Activated T-cell treated with anti-CD3 and anti-CD28 coated beads, Interleukin-2, amount 50 U/mL, for 4 hours (primary cell): ENCODE measurements around the gene AFAP1L2. TPM values are rescaled to one million over a fixed set of nuclear protein-coding genes. Genes with fewer than 3 reads are reported as not detected.

Experiments used
- ATAC-seq, 2 donors: fragments of 200-7000 bp; cut with Tn5 transposase; one replicate each; pipeline ENCODE4 v1.10.0; 2021
- DNase-seq: peaks from one replicate; pipeline ENCODE4 v3.0.0-alpha.2; 2020
- H3K27me3 Mint-ChIP-seq: one replicate; pipeline ENCODE4 v1.8.0; 2021; ENCODE audit warnings: low read depth, mixed read lengths
- H3K36me3 Mint-ChIP-seq: one replicate; pipeline ENCODE4 v1.8.0; 2022; ENCODE audit warnings: mixed read lengths; ENCODE audit not compliant: insufficient read depth
- H3K4me1 Mint-ChIP-seq: one replicate; pipeline ENCODE4 v1.8.0; 2021; ENCODE audit warnings: low read depth, mixed read lengths
- H3K4me3 Mint-ChIP-seq: one replicate; pipeline ENCODE4 v1.8.0; 2021; ENCODE audit warnings: mild to moderate bottlenecking, moderate library complexity, mixed read lengths
- H3K9me3 Mint-ChIP-seq: one replicate; pipeline ENCODE4 v1.8.0; 2021; ENCODE audit warnings: mixed read lengths
- total RNA-seq, 3 donors: library from RNA; stranded (reverse); gene quantifications; one replicate each; pipeline ENCODE4 v1.2.1, GENCODE V29; 2021

AFAP1L2 gene
- total RNA-seq, 3 donors from 2014 or later, result 0.20 to 0.45 (median 0.33) TPM

- Mint-ChIP-seq H3K4me1 (no peaks in the 10 kb centered on the region), H3K4me3 (no peak overlapping the region), H3K27me3 (no peaks in the 10 kb centered on the region), H3K9me3 (no peaks in the 10 kb centered on the region), H3K36me3 (no peaks in the 10 kb centered on the region)
- ATAC-seq (no peak), DNase-seq (no peak)
Observed at GRCh38 chr10:114286921-114287320, 117.4 kb downstream of the AFAP1L2 start.

GRCh38 chr10:114285961-114286441 is 118.3 kb downstream of the AFAP1L2 start:
- no peak overlapping the region for H3K4me3 Mint-ChIP-seq
- H3K36me3 Mint-ChIP-seq, result no peaks in the 10 kb centered on the region
- no peaks in the 10 kb centered on the region for H3K9me3 Mint-ChIP-seq

DNA sequence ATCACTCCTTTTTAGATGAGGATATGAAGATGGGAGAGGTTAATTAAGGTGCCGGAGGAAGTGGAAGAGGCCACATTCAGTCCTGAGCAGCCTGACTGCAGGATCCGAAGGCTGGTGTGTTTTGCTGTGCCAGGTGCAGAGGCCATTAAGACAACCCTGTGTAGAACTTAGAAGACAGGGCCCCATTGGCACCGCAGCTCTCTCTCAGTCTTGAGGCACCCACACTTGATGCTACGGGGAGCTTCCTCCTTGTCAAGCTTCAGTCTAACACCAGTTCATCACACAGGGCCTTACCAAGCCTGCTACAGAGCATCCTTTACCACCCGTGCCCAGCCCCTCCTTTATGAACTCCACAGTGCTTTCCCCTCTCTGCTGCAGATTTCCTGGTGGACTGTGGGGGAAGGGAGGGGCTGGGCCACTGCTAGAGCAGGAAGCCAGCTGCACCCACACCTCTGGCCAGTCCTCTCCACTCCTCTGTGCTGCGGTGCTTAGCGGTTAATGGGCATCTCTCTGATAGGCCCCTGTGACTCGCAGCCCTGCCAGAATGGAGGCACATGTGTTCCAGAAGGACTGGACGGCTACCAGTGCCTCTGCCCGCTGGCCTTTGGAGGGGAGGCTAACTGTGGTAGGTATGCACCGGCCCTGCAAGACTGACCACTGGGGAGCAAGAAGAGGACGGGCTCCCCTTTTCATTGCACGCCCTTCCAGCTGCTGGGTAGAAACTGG is 119.8 kb downstream of the AFAP1L2 start:
- H3K27me3 Mint-ChIP-seq, result no peaks in the 10 kb centered on the region
- H3K36me3 Mint-ChIP-seq, result no peaks in the 10 kb centered on the region

More at GRCh38 chr10:114285961-114286441, 118.3 kb downstream of the AFAP1L2 start:
- DNase-seq (no peak), ATAC-seq (no peak)
- Mint-ChIP-seq H3K27me3 (no peaks in the 10 kb centered on the region), H3K4me1 (no peaks in the 10 kb centered on the region)

DNA sequence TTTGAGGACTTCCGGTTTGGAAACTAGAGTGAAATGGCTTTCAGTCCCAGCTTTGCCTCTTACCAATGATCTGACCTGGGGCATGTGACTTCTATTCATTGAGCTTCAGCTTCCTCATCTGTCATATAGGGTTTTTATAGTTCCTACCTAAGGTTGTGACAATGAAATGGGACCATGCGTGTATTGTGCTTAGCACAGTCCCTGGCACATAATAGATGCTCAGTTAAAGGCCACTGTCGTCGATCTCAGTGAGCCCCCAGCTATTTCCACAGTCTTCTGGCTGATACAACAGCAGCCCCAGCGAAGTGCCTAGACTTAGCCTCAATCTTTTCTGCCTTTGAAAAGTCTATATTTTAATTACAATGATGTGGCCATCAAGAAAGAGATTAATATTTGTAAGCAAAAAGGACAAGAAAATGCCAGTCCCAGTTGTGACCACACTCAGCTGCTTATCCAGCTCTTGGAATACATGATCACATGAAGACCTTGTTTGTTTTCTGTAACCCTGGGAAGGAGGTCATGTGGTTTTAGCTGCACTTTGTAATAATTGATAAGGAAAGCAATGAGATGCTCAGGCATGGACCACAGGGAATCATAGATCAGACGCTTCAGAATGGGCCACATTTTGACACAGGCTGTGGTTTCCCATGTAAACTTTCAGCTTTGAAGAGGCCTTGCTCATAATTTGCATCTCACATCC is 120.6 kb downstream of the AFAP1L2 start:
- Mint-ChIP-seq H3K36me3 (no peaks in the 10 kb centered on the region), H3K9me3 (no peaks in the 10 kb centered on the region)
- no peak for DNase-seq

More for the DNA sequence above, 119.8 kb downstream of the AFAP1L2 start:
- ATAC-seq, result no peak
- Mint-ChIP-seq H3K4me3 (no peak overlapping the region), H3K9me3 (no peaks in the 10 kb centered on the region), H3K4me1 (no peaks in the 10 kb centered on the region)
- DNase-seq, result no peak

DNA sequence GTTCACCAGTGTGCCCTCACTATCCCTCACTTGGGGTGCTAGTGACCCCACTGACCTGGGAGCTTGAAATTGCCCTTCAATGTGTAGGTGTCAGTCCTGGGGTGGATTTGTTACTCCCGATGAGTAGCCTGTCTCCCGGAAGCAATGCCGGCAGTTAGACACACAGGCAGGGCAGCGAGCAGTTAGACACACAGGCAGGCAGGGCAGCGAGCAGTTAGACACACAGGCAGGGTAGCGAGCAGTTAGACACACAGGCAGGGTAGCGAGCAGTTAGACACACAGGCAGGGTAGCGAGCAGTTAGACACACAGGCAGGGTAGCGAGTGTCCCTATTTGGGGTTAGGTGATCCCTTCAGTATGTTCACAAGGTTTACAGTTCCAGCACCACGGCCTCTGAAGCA is 121.2 kb downstream of the AFAP1L2 start:
- no peaks in the 10 kb centered on the region for H3K9me3 Mint-ChIP-seq
- no peaks in the 10 kb centered on the region for H3K4me1 Mint-ChIP-seq

More for the DNA sequence above, 120.6 kb downstream of the AFAP1L2 start:
- Mint-ChIP-seq H3K4me1 (no peaks in the 10 kb centered on the region), H3K4me3 (no peak overlapping the region), H3K27me3 (peaks cover 2% of the 10 kb centered on the region)
- no peak for ATAC-seq

GRCh38 chr10:114282526-114282925 is 121.8 kb downstream of the AFAP1L2 start:
- Mint-ChIP-seq H3K36me3 (no peaks in the 10 kb centered on the region), H3K9me3 (no peaks in the 10 kb centered on the region), H3K27me3 (peaks cover 2% of the 10 kb centered on the region), H3K4me3 (no peak overlapping the region), H3K4me1 (no peaks in the 10 kb centered on the region)
- ATAC-seq (no peak), DNase-seq (no peak)

More for the DNA sequence above, 121.2 kb downstream of the AFAP1L2 start:
- H3K27me3 Mint-ChIP-seq, result peaks cover 2% of the 10 kb centered on the region
- DNase-seq (no peak), ATAC-seq (no peak)
- H3K36me3 Mint-ChIP-seq, result no peaks in the 10 kb centered on the region
- H3K4me3 Mint-ChIP-seq, result no peak overlapping the region

- ATAC-seq (no peak), DNase-seq (no peak)
- Mint-ChIP-seq H3K4me3 (no peak overlapping the region), H3K36me3 (no peaks in the 10 kb centered on the region), H3K9me3 (no peaks in the 10 kb centered on the region), H3K4me1 (no peaks in the 10 kb centered on the region), H3K27me3 (peaks cover 2% of the 10 kb centered on the region)
Observed at GRCh38 chr10:114281461-114281860, 122.8 kb downstream of the AFAP1L2 start.

DNA sequence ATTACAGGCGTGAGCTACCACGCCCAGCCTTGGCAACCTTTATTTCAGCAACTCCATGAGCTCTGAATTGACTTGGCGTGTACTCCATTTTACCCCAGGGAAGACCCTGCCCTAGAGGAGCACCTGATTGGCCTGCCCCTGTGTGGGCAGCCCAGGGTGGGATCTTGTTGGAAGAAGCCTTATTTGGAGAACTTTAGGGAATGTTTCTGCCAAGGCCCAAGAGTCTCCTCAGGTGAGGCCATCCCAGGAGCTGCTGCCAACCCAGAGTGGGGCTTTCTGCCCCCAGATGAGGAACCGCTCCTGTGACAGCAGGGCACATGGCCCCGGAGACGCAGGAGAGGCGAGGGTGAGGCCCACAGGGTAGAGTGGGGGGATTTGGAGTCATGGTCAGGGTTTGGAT is 123.3 kb downstream of the AFAP1L2 start:
- DNase-seq (no peak), ATAC-seq (no peak)
- H3K4me1 Mint-ChIP-seq, result no peaks in the 10 kb centered on the region
- H3K9me3 Mint-ChIP-seq, result no peaks in the 10 kb centered on the region
- H3K4me3 Mint-ChIP-seq, result no peak overlapping the region
- H3K36me3 Mint-ChIP-seq, result no peaks in the 10 kb centered on the region
- H3K27me3 Mint-ChIP-seq, result peaks cover 2% of the 10 kb centered on the region

DNA sequence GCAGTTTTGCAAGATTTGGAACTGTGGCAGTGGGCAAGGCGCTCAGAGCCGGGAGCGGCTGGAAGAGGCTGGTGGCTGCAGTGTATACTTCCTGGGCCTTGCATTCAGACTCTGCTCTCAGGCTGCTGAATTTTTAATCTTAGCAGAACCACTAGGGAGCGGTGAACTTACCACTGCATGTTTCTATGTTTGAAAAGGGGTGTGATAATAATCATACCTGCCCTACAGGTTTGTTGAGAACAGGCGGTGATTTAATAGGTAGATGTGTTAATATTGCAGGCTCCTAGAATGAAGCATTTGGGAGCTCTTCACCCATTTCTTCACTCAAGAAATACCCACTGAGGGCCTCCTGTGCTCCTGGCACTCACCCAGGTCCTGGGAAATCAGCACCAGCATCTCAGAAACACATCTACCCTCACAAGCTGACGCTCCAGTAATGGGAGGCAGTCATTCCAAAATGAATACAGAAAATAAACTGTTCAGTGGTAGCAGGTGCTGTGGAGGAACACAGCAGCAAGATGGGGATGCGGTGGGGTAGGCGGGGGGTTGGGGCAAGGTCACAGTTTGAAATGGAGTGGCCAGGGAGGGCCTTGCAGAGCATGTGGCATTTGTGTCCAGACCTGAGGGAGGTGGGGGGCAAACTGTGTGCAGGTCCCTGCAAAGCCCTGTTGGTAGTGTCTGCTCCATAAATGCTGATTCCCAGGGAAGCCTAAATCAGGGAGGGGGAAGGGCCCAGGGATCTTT is 124.2 kb downstream of the AFAP1L2 start:
- ATAC-seq, result no peak

DNA sequence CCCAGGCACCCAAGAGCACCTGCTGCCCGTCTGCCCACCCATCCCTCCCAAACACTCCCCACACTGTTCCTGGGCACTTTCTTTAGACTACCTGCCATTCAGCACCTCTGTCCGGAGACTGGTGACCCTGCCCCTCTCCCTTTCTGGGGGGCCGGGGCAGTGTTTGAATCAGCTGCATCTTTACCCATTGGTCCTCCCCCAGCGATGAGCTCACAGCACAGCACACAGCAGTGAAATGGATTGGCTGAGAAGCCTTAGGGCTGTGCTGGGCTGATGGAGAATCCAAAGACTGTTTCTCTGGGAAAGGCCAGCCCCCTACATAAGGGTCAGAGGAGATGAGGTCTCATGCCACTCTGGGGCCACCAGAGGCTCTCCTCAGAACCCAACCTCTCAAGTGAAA is 125.0 kb downstream of the AFAP1L2 start:
- Mint-ChIP-seq H3K4me1 (no peaks in the 10 kb centered on the region), H3K36me3 (no peaks in the 10 kb centered on the region), H3K9me3 (no peaks in the 10 kb centered on the region), H3K4me3 (no peak overlapping the region), H3K27me3 (peaks cover 2% of the 10 kb centered on the region)
- DNase-seq (no peak), ATAC-seq (no peak)

More for the DNA sequence above, 124.2 kb downstream of the AFAP1L2 start:
- Mint-ChIP-seq H3K4me1 (no peaks in the 10 kb centered on the region), H3K9me3 (no peaks in the 10 kb centered on the region), H3K27me3 (peaks cover 2% of the 10 kb centered on the region), H3K36me3 (no peaks in the 10 kb centered on the region), H3K4me3 (no peak overlapping the region)
- DNase-seq, result no peak

DNA sequence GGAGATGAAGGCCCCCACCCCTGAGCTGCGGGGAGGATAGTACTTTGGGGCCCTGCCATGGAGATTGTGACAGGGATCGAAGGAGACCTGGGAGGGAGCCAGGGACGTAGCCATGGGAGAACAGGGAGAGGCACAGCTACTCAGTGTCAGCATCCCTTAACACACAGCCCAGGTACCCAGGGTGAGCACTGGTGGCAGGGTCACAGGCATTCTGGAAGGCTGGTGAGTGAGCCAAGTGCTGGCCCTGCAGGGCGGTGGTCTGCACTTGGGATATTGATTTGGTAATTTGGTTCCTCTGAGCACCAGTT is 125.5 kb downstream of the AFAP1L2 start:
- DNase-seq, result no peak
- Mint-ChIP-seq H3K4me1 (no peaks in the 10 kb centered on the region), H3K36me3 (no peaks in the 10 kb centered on the region), H3K4me3 (no peak overlapping the region), H3K27me3 (peaks cover 2% of the 10 kb centered on the region), H3K9me3 (no peaks in the 10 kb centered on the region)
- ATAC-seq, result no peak

- Mint-ChIP-seq H3K4me3 (no peak overlapping the region), H3K4me1 (no peaks in the 10 kb centered on the region), H3K36me3 (no peaks in the 10 kb centered on the region), H3K9me3 (no peaks in the 10 kb centered on the region), H3K27me3 (peaks cover 2% of the 10 kb centered on the region)
- ATAC-seq (no peak), DNase-seq (no peak)
Observed at GRCh38 chr10:114278140-114278883, 126.0 kb downstream of the AFAP1L2 start.

GRCh38 chr10:114276671-114277070 is 127.6 kb downstream of the AFAP1L2 start:
- H3K4me1 Mint-ChIP-seq, result no peaks in the 10 kb centered on the region
- H3K36me3 Mint-ChIP-seq, result no peaks in the 10 kb centered on the region
- H3K9me3 Mint-ChIP-seq, result no peaks in the 10 kb centered on the region
- peaks cover 4% of the 10 kb centered on the region for H3K27me3 Mint-ChIP-seq
- ATAC-seq, result no peak
- DNase-seq, result no peak
- H3K4me3 Mint-ChIP-seq, result no peak overlapping the region

DNA sequence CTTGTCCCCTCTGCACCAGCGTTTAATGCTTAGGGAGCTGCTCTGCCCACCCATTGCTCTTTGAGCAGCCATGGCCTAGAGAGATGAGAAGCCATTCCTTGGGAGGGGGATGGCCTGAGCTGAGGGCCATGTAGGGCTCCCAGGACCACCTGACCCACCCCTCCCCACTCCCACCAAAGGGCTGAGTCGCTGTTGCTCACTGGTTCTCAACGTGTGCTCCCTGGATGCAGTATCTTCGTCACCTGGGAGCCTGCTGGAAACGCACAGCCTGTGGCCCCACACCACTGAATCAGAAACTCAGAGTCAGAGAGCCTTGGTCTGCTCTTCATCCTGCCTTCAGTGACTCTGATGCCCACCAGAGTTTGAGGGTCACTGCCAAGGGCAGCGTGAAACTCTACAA is 128.2 kb downstream of the AFAP1L2 start:
- ATAC-seq (no peak), DNase-seq (no peak)
- Mint-ChIP-seq H3K27me3 (peaks cover 4% of the 10 kb centered on the region), H3K4me3 (no peak overlapping the region), H3K9me3 (no peaks in the 10 kb centered on the region), H3K36me3 (no peaks in the 10 kb centered on the region), H3K4me1 (no peaks in the 10 kb centered on the region)
